ENCODE results near the gene PI4K2B.

The PI4K2B gene

DNA sequence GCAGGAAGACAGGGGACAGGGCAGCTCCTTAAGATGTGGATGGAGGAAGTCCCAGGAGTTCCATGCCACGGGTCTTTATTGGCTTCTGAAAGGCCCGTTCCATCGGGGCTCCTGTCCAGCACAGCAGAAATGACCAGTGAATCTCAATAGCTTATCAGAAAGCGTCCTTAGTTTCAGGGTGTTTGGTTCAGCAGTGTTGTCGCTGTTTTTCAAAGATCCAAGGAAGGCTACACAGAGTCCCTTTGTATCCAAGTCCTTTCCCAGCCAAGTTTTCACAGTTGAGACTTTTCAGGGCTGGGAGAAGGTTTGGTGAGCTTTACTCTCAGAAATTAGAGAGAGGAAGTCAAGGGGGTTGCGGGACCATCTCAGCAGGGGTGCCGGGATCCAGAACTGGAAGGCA, 73.8 kb downstream of the PI4K2B start:
- H3K4me3 ChIP-seq = no peak overlapping the region
- no peak overlapping the region for H3K9ac ChIP-seq (ENCODE audit: insufficient read length)
- no peak overlapping the region for H3K27ac ChIP-seq
- no peaks in the 10 kb centered on the region for H3K36me3 ChIP-seq (ENCODE audit: insufficient read depth, low read length)
- DNase-seq (ENCODE audit: low read depth, low spot score) = no peak
- H3K9me3 ChIP-seq (ENCODE audit: low read depth, low read length) = no peaks in the 10 kb centered on the region
- TF ChIP-seq EZH2 (IDR thresholded peaks at IDR 0.05) (no peak), FOXP2 (optimal IDR thresholded peaks at IDR 0.05; ENCODE audit: control extremely low read depth, extremely low read length, insufficient read depth) (no peak), POLR2AphosphoS5 (IDR thresholded peaks at IDR 0.05; ENCODE audit: borderline replicate concordance, low read depth, low read length) (no peak)

DNA sequence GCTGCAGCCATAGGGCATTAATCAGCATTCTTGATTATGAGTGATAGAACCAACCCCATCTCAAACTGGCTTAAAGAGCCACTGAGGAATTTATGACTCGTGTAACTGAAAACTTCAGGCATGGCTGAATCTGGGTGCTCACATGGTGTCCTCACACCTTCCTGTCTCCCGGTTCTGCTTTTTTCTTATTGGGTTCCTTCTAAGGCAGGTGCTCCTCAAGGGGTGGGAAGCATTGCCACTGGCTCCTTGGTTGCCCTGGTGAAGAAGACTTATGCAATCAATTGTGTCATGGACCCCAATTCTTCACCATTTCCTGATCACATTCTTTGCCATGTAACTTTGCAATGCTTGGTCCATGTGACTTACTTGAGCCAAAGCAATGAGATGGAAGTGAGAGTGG, 74.5 kb downstream of the PI4K2B start:
- no peak overlapping the region for H3K27ac ChIP-seq
- no peak overlapping the region for H3K4me3 ChIP-seq
- no peak overlapping the region for H3K9ac ChIP-seq (ENCODE audit: insufficient read length)
- no peaks in the 10 kb centered on the region for H3K36me3 ChIP-seq (ENCODE audit: insufficient read depth, low read length)
- TF ChIP-seq POLR2AphosphoS5 (IDR thresholded peaks at IDR 0.05; ENCODE audit: borderline replicate concordance, low read depth, low read length) = no peak
- TF ChIP-seq EZH2 (IDR thresholded peaks at IDR 0.05) = no peak
- TF ChIP-seq FOXP2 (optimal IDR thresholded peaks at IDR 0.05; ENCODE audit: control extremely low read depth, extremely low read length, insufficient read depth) = no peak
- H3K9me3 ChIP-seq (ENCODE audit: low read depth, low read length) = no peaks in the 10 kb centered on the region
- DNase-seq (ENCODE audit: low read depth, low spot score) = no peak

DNA sequence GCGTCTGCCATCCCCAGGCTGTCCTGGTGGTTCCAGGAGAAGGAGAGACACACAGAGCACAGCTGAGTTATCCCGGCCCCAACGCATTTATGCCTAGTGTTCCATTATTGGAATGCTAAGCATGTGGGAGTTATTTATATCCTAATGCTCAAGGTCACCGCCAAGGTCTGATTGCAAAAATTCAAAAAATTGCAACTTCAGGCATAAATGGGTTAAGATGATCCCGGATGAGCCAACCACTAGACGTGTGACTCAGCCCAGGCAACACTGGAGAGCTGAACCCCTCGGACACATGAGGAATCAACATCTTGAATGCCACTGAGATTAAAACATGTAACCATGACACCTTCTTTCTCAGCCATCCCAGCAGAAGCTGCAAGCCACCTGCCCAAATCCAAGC, 74.9 kb downstream of the PI4K2B start:
- H3K36me3 ChIP-seq (ENCODE audit: insufficient read depth, low read length) = no peaks in the 10 kb centered on the region
- no peak for DNase-seq (ENCODE audit: low read depth, low spot score)
- H3K4me3 ChIP-seq = no peak overlapping the region
- no peaks in the 10 kb centered on the region for H3K9me3 ChIP-seq (ENCODE audit: low read depth, low read length)
- H3K9ac ChIP-seq (ENCODE audit: insufficient read length) = no peak overlapping the region
- no peak overlapping the region for H3K27ac ChIP-seq
- TF ChIP-seq EZH2 (IDR thresholded peaks at IDR 0.05) = no peak
- TF ChIP-seq FOXP2 (optimal IDR thresholded peaks at IDR 0.05; ENCODE audit: control extremely low read depth, extremely low read length, insufficient read depth) = no peak
- TF ChIP-seq POLR2AphosphoS5 (IDR thresholded peaks at IDR 0.05; ENCODE audit: borderline replicate concordance, low read depth, low read length) = no peak

DNA sequence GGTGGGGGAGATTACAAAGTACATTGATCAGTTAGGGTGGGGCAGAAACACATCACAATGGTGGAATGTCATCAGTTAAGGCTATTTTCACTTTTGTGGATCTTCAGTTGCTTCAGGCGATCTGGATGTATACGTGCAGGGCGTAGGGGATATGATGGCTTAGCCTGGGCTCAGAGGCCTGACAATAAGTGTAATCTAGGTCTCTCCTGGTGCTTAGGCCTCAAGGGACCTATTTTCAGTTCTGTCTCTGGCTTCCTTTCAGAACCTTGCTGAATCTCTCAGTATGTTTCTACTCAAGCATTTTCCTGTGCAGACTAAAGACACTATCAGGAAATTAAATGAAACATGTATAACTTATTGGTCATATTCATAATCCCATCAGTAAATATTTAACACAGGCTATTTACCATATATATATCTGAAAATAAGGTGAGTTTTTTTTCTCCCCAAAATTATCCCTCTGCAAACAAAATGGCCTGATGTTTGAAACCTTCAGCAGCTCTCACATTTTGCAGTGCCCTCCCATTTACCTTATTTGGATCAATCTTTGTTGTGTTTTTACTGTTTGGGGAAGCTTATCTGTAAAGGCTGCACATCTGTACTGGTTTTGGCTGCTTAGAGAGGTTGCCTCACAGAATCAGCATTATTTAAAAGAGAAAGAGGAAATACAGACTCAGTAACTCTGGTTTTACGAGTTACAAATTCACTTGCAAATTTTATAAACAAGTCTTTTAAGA, 76.4 kb downstream of the PI4K2B start:
- peak overlapping the region; percentile 70 for H3K27ac ChIP-seq
- no peak overlapping the region; the same call in 1 of the 2 replicates for H3K4me3 ChIP-seq
- no peak overlapping the region for H3K9ac ChIP-seq (ENCODE audit: insufficient read length)

DNA sequence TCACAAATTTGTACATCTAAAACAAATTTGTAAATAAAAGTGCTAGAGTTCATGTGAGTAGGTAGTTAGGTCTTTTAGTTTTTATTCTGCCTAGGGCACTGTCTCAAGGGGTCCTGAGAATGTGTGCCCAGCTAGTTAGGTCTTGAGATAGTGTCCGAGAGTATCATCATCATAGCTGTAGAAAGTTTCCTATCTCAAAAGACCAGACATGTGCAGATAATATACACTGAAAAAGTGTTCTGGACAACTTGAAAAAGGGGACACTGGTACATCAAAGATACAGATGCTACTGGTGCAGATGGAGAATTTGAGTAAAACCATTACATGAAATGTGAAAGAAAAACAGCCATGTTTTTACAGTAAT, 77.0 kb downstream of the PI4K2B start:
- no peak for TF ChIP-seq FOXP2 (optimal IDR thresholded peaks at IDR 0.05; ENCODE audit: control extremely low read depth, extremely low read length, insufficient read depth)
- TF ChIP-seq POLR2AphosphoS5 (IDR thresholded peaks at IDR 0.05; ENCODE audit: borderline replicate concordance, low read depth, low read length) = no peak
- no peak for TF ChIP-seq EZH2 (IDR thresholded peaks at IDR 0.05)
- H3K9ac ChIP-seq (ENCODE audit: insufficient read length) = no peak overlapping the region
- no peak for DNase-seq (ENCODE audit: low read depth, low spot score)
- 0 out of 2 replicates have a peak, but pooled peaks cover 5% of the 10 kb centered on the region for H3K36me3 ChIP-seq (ENCODE audit: insufficient read depth, low read length)
- H3K4me3 ChIP-seq = no peak overlapping the region; the same call in 1 of the 2 replicates
- H3K9me3 ChIP-seq (ENCODE audit: low read depth, low read length) = no peaks in the 10 kb centered on the region
- H3K27ac ChIP-seq = peak overlapping the region; percentile 70

More for the DNA sequence above, 76.4 kb downstream of the PI4K2B start:
- H3K36me3 ChIP-seq (ENCODE audit: insufficient read depth, low read length) = 0 out of 2 replicates have a peak, but pooled peaks cover 5% of the 10 kb centered on the region
- H3K9me3 ChIP-seq (ENCODE audit: low read depth, low read length) = no peaks in the 10 kb centered on the region
- TF ChIP-seq EZH2 (IDR thresholded peaks at IDR 0.05) = no peak
- no peak for DNase-seq (ENCODE audit: low read depth, low spot score)

DNA sequence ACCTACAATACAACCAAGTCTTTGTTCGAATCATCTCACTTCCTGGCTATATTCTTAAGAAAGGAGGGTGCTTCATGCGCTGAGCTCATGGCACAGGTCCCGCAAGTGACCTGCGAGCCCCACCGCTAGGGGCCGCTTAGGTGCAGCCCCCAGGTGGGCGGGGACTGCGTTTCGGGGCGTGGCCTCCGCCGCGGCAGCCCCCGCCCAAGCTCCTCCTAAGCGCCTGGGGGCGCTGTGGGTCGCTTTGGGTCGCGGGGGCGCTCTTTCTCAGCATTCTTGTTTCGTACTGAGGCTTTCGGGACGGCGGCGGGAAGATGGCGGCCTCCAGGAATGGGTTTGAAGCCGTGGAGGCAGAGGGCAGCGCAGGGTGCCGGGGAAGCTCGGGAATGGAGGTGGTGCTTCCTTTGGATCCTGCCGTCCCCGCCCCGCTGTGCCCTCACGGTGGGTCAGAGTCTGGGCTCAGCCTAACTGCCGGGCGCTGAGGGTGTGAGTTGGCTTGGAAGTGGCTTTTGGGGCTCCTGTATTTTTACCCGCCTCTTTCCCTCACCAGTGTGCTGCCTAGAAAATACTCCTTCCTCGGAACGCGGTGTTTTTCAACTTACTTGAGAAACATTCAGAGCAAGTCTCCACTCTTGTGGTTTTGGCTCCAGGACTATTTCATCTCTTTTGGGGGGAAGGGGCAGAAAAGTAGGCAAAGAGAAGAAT, 78.8 kb downstream of the PI4K2B start, which contains the start of gene ZCCHC4:
TSS of gene ZCCHC4 (plus strand) at position 279 of the 705 bp plus-strand sequence. CDS start at position 315, 36 bp downstream.
- DNase-seq (ENCODE audit: low read depth, low spot score) = peak; percentile 22
- Histone ChIP-seq H3K27ac (peak within 1 kb of the TSS; percentile 62; the same call in 1 of the 2 replicates), H3K36me3 (ENCODE audit: insufficient read depth, low read length) (peaks cover 5% of the 10 kb centered on the region; the same call in 1 of the 2 replicates), H3K9ac (ENCODE audit: insufficient read length) (peak within 1 kb of the TSS; percentile 90), H3K9me3 (ENCODE audit: low read depth, low read length) (no peaks in the 10 kb centered on the region), H3K4me3 (peak within 1 kb of the TSS; percentile 83)
- peak; percentile 64 for TF ChIP-seq POLR2AphosphoS5 (IDR thresholded peaks at IDR 0.05; ENCODE audit: borderline replicate concordance, low read depth, low read length)
- TF ChIP-seq EZH2 (IDR thresholded peaks at IDR 0.05) = no peak

DNA sequence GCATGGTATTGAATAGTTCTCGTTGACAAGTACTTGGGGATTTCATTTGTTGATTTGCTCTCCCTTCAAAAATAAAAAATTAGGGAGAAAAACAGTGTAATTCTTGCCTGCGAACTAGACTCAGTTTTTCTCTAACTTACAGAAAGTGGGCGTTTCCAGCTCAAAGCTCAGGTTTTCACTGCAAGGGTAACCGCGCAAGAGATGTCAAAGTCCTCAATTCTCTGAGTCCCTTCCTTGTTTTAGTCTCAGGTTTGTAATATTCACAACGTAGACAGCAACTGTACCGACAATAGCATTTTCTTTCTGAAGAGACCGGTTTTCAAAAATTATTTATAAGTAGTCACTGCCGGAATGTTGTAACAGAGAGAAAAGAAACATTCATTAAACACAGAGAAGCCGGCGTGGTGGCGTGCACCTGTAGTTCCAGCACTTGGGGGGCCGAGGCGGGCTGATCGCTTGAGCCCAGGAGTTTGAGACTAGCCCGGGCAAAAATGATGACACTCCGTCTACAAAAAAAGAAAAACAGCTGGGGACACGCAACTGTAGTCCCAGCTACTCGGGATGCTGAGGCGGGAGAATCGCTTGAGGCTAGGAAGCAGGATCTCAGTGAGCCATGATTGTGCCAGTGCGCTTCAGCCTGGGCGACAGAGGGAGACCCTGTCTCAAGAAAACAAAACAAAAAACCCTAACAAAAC, 79.5 kb downstream of the PI4K2B start:
- Histone ChIP-seq H3K4me3 (peak overlapping the region; percentile 83), H3K9me3 (ENCODE audit: low read depth, low read length) (no peaks in the 10 kb centered on the region), H3K9ac (ENCODE audit: insufficient read length) (peak overlapping the region; percentile 90), H3K36me3 (ENCODE audit: insufficient read depth, low read length) (peaks cover 5% of the 10 kb centered on the region; the same call in 1 of the 2 replicates), H3K27ac (peak overlapping the region; percentile 62; the same call in 1 of the 2 replicates)
- DNase-seq (ENCODE audit: low read depth, low spot score) = no peak
- TF ChIP-seq POLR2AphosphoS5 (IDR thresholded peaks at IDR 0.05; ENCODE audit: borderline replicate concordance, low read depth, low read length) = no peak
- no peak for TF ChIP-seq EZH2 (IDR thresholded peaks at IDR 0.05)
- TF ChIP-seq FOXP2 (optimal IDR thresholded peaks at IDR 0.05; ENCODE audit: control extremely low read depth, extremely low read length, insufficient read depth) = no peak

DNA sequence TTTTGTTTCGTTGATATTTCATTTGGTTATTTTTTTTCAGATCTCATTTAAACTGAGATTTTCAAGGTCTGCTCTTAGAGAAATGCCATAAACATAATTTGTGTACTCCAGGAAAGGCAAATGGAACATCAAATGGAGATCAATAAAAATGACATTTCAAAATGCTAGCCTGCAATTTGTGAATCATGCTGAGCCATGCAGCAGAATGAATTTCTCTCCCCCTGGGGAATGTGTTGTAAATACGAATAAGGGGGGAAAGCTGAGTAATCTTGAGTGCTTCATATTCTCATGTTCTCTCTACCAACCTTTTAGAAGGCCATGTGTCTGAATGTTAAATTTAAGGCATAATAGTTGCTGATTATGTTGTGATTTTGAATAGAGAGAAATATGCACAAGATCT, 86.5 kb downstream of the PI4K2B start:
- TF ChIP-seq POLR2AphosphoS5 (IDR thresholded peaks at IDR 0.05; ENCODE audit: borderline replicate concordance, low read depth, low read length) (no peak), EZH2 (IDR thresholded peaks at IDR 0.05) (no peak), FOXP2 (optimal IDR thresholded peaks at IDR 0.05; ENCODE audit: control extremely low read depth, extremely low read length, insufficient read depth) (no peak)
- H3K27ac ChIP-seq = no peak overlapping the region; the same call in 1 of the 2 replicates
- no peaks in the 10 kb centered on the region for H3K9me3 ChIP-seq (ENCODE audit: low read depth, low read length)
- H3K36me3 ChIP-seq (ENCODE audit: insufficient read depth, low read length) = no peaks in the 10 kb centered on the region; the same call in 1 of the 2 replicates
- DNase-seq (ENCODE audit: low read depth, low spot score) = no peak
- no peak overlapping the region for H3K9ac ChIP-seq (ENCODE audit: insufficient read length)
- no peak overlapping the region for H3K4me3 ChIP-seq

Data from SK-N-MC (cell line).